HepG2 (cell line): ENCODE data around the gene GLRA3.

ENCODE experiments used
- ATF5 ChIP-seq: sonication (generic); formaldehyde crosslinking; IDR thresholded peaks from 2 replicates; pipeline ENCODE4 v1.4.0; 2020; ENCODE audit warnings: mild to moderate bottlenecking, low read depth, missing genetic modification reagents
- ELF1 ChIP-seq: sonication (generic); formaldehyde crosslinking; IDR thresholded peaks from 2 replicates; pipeline ENCODE4 v1.4.0; 2020; ENCODE audit warnings: missing genetic modification reagents
- EZH2 ChIP-seq: conservative IDR thresholded peaks from 2 replicates; pipeline ENCODE4 v1.6.1; 2012; ENCODE audit warnings: mild to moderate bottlenecking, low read depth, low read length, moderate library complexity
- HDAC6 ChIP-seq: fragments of 200-600 bp; sonication (generic); IDR thresholded peaks from 2 replicates; pipeline ENCODE4 v1.7.0; 2017; ENCODE audit warnings: mild to moderate bottlenecking, antibody characterized with exemption, low read length, low read depth
- HNRNPLL ChIP-seq: fragments of 200-400 bp; formaldehyde crosslinking; IDR thresholded peaks from 2 replicates; pipeline ENCODE4 v1.6.1; 2017; ENCODE audit warnings: mild to moderate bottlenecking, low read depth, low read length; ENCODE audit not compliant: poor library complexity, severe bottlenecking
- ZBTB42 ChIP-seq: sonication (generic); formaldehyde crosslinking; IDR thresholded peaks from 2 replicates; pipeline ENCODE4 v1.5.0; 2020; ENCODE audit warnings: mild to moderate bottlenecking, missing genetic modification reagents
- ZGPAT ChIP-seq: IDR thresholded peaks from 2 replicates; pipeline ENCODE4 v1.6.1; 2016; ENCODE audit warnings: mild to moderate bottlenecking
- ZNF761 ChIP-seq: sonication (generic); formaldehyde crosslinking; conservative IDR thresholded peaks from 2 replicates; pipeline ENCODE4 v1.4.0; 2020; ENCODE audit warnings: mild to moderate bottlenecking, missing genetic modification reagents
- ZNF775 ChIP-seq: sonication (generic); formaldehyde crosslinking; IDR thresholded peaks from 2 replicates; pipeline ENCODE4 v1.4.0; 2020; ENCODE audit warnings: missing genetic modification reagents, mild to moderate bottlenecking, moderate library complexity, borderline replicate concordance
- TF ChIP-seq, protein P1 (sequence below): sonication (generic); formaldehyde crosslinking; conservative IDR thresholded peaks from 2 replicates; pipeline ENCODE4 v1.4.0; 2020; ENCODE audit warnings: missing genetic modification reagents
- TF ChIP-seq, protein P2 (sequence below): sonication (generic); formaldehyde crosslinking; IDR thresholded peaks from 2 replicates; pipeline ENCODE4 v1.5.0; 2020; ENCODE audit warnings: mild to moderate bottlenecking, missing genetic modification reagents, moderate library complexity
- TF ChIP-seq, protein P3 (sequence below), 2 experiments: sonication (generic) in 1 of 2; formaldehyde crosslinking in 1 of 2; IDR thresholded peaks; 2 replicates each; pipeline versions ENCODE4 v1.5.1 to v1.6.1; 2011 to 2020; ENCODE audit warnings: borderline replicate concordance in 1 of 2, low read depth in 1 of 2, low read length in 1 of 2, mild to moderate bottlenecking in 1 of 2, missing genetic modification reagents in 1 of 2, moderate library complexity in 1 of 2

DNA sequence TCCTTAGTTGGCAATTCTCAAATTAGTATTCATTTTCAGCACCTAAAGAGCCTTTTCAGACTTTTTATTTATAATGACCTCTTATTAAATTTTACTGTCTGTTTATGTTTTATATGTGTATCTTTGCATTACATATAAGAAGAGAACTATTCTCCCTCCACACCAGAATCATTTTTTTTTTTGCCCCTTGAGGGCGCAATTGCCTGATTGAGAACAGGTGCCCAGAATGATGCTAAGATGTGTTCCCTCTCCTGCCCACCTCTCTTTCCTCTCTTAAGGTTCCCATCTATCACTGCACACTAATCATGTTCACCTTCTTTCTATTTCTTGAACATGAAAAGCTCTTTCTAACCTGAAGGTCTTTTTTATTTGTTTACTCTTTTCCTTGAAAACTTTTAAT is 44.9 kb upstream of the GLRA3 start:
- TF ChIP-seq, protein P1, sequence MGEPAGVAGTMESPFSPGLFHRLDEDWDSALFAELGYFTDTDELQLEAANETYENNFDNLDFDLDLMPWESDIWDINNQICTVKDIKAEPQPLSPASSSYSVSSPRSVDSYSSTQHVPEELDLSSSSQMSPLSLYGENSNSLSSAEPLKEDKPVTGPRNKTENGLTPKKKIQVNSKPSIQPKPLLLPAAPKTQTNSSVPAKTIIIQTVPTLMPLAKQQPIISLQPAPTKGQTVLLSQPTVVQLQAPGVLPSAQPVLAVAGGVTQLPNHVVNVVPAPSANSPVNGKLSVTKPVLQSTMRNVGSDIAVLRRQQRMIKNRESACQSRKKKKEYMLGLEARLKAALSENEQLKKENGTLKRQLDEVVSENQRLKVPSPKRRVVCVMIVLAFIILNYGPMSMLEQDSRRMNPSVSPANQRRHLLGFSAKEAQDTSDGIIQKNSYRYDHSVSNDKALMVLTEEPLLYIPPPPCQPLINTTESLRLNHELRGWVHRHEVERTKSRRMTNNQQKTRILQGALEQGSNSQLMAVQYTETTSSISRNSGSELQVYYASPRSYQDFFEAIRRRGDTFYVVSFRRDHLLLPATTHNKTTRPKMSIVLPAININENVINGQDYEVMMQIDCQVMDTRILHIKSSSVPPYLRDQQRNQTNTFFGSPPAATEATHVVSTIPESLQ (CRISPR knock-in tag) = no peak
- TF ChIP-seq, protein P2, sequence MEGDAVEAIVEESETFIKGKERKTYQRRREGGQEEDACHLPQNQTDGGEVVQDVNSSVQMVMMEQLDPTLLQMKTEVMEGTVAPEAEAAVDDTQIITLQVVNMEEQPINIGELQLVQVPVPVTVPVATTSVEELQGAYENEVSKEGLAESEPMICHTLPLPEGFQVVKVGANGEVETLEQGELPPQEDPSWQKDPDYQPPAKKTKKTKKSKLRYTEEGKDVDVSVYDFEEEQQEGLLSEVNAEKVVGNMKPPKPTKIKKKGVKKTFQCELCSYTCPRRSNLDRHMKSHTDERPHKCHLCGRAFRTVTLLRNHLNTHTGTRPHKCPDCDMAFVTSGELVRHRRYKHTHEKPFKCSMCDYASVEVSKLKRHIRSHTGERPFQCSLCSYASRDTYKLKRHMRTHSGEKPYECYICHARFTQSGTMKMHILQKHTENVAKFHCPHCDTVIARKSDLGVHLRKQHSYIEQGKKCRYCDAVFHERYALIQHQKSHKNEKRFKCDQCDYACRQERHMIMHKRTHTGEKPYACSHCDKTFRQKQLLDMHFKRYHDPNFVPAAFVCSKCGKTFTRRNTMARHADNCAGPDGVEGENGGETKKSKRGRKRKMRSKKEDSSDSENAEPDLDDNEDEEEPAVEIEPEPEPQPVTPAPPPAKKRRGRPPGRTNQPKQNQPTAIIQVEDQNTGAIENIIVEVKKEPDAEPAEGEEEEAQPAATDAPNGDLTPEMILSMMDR (CRISPR knock-in tag) = no peak
- TF ChIP-seq ATF5 (CRISPR knock-in tag) = no peak
- no peak for TF ChIP-seq ZNF775
- TF ChIP-seq ZBTB42 = no peak
- TF ChIP-seq EZH2 = no peak
- TF ChIP-seq, protein P3, sequence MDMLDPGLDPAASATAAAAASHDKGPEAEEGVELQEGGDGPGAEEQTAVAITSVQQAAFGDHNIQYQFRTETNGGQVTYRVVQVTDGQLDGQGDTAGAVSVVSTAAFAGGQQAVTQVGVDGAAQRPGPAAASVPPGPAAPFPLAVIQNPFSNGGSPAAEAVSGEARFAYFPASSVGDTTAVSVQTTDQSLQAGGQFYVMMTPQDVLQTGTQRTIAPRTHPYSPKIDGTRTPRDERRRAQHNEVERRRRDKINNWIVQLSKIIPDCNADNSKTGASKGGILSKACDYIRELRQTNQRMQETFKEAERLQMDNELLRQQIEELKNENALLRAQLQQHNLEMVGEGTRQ (IDR thresholded peaks at IDR 0.05; ENCODE audit: low read depth, low read length) = no peak
- TF ChIP-seq, protein P3 (CRISPR knock-in tag; IDR thresholded peaks at IDR 0.05; ENCODE audit: borderline replicate concordance) = no peak
- TF ChIP-seq ZGPAT = no peak
- TF ChIP-seq HDAC6 = no peak
- TF ChIP-seq HNRNPLL = no peak
- no peak for TF ChIP-seq ZNF761 (CRISPR knock-in tag)
- TF ChIP-seq ELF1 (CRISPR knock-in tag) = no peak
